HCT116 (cell line): ENCODE data around the gene CCDC80. TPM values are rescaled to one million over a fixed set of nuclear protein-coding genes. Genes with fewer than 3 reads are reported as not detected.
A peak's percentile ranks its signal among the peaks of the same experiment; 100 is the strongest.

Source experiments
- ATAC-seq: fragments of 200-7000 bp; cut with Tn5 transposase; 2 replicates; pipeline ENCODE4 v1.9.1; 2020; ENCODE audit warnings: mild to moderate bottlenecking, moderate library complexity
- BruUV-seq: library from RNA; stranded (reverse); fragments of 400-500 nt; replicated peaks from 2 replicates; lab custom pipeline; 2021; lab: Mats Ljungman, UMichigan
- CTCF ChIA-PET: fragments of 300-600 bp; sonication (Branson Sonifier 250); formaldehyde crosslinking; loops from one replicate; lab custom pipeline; 2021; ENCODE audit warnings: antibody characterized with exemption; lab: Charles Lee
- POLR2A ChIA-PET: fragments of 300-600, 350-600 bp; sonication (Branson Sonifier 250); formaldehyde crosslinking; loops from one replicate; lab custom pipeline; 2021; ENCODE audit warnings: antibody characterized with exemption; lab: Charles Lee
- RAD21 ChIA-PET, 2 experiments: fragments of 300-600 bp; sonication (Branson Sonifier 250); formaldehyde crosslinking; loops; one replicate each; lab custom pipeline; 2023; ENCODE audit warnings: low total read pairs in 2 of 2; ENCODE audit not compliant: uncharacterized antibody in 2 of 2, unreplicated experiment in 2 of 2, low non-redundant PET in 1 of 2; lab: Charles Lee
- DNase-seq: peaks from one replicate; pipeline ENCODE4 v3.0.0-alpha.2; 2010; ENCODE audit warnings: low read depth, low spot score
- H2AFZ ChIP-seq: fragments of 200-600 bp; shearing (Covaris generic), sonication (generic); 2 replicates; pipeline ENCODE4 v1.6.1; 2017; ENCODE audit warnings: low read depth, mixed run types, mixed read lengths, antibody characterized with exemption, low read length; ENCODE audit not compliant: poor library complexity, severe bottlenecking
- H3K27ac ChIP-seq: 2 replicates; pipeline ENCODE4 v1.5.1; 2012; ENCODE audit warnings: low read depth, low read length
- H3K27me3 ChIP-seq: fragments of 200-600 bp; sonication (generic); 2 replicates; pipeline ENCODE4 v1.6.1; 2016; ENCODE audit warnings: mixed run types, low read length, mixed read lengths; ENCODE audit not compliant: insufficient read depth
- H3K36me3 ChIP-seq, 2 experiments: fragments of 200-500 bp in 1 of 2; fragments of 200-600 bp in 1 of 2; sonication (Bioruptor generic) in 1 of 2; sonication (generic) in 1 of 2; 2 replicates each; pipeline versions ENCODE4 v1.5.1 to v1.6.1; 2014 to 2016; ENCODE audit warnings: low read length in 2 of 2, inconsistent platforms in 1 of 2, mixed read lengths in 1 of 2, mixed run types in 1 of 2; ENCODE audit not compliant: insufficient read depth in 2 of 2, control insufficient read depth in 1 of 2
- H3K4me1 ChIP-seq, 2 experiments: fragments of 200-600 bp in 1 of 2; sonication (generic) in 1 of 2; 2 replicates each; pipeline versions ENCODE4 v1.5.1 to v1.6.1; 2012 to 2017; ENCODE audit warnings: low read length in 2 of 2, inconsistent platforms in 1 of 2, mild to moderate bottlenecking in 1 of 2, mixed read lengths in 1 of 2, mixed run types in 1 of 2, moderate library complexity in 1 of 2; ENCODE audit not compliant: insufficient read depth in 2 of 2, control insufficient read depth in 1 of 2
- H3K4me2 ChIP-seq: fragments of 200-600 bp; sonication (generic); 2 replicates; pipeline ENCODE4 v1.6.1; 2017; ENCODE audit warnings: mixed run types, low read length, mixed read lengths
- H3K4me3 ChIP-seq, 2 experiments: fragments of 200-600 bp in 1 of 2; sonication (generic) in 1 of 2; replicated peaks in 1 of 2; 2 replicates each; pipeline ENCODE4 v1.5.1; 2011 to 2016; ENCODE audit warnings: low read length in 2 of 2, control low read depth in 1 of 2, low read depth in 1 of 2, mild to moderate bottlenecking in 1 of 2, mixed read lengths in 1 of 2, mixed run types in 1 of 2
- H3K79me2 ChIP-seq: fragments of 200-600 bp; sonication (generic); 2 replicates; pipeline ENCODE4 v1.6.1; 2017; ENCODE audit warnings: mild to moderate bottlenecking, mixed run types, low read length, moderate library complexity, mixed read lengths; ENCODE audit not compliant: insufficient read depth
- H3K9ac ChIP-seq: fragments of 200-600 bp; sonication (generic); 2 replicates; pipeline ENCODE4 v1.6.1; 2016; ENCODE audit warnings: low read length, mixed read lengths
- H3K9me2 ChIP-seq: fragments of 200-600 bp; sonication (generic), shearing (Covaris generic); 2 replicates; pipeline ENCODE4 v1.6.1; 2017; ENCODE audit warnings: mixed run types, mild to moderate bottlenecking, moderate library complexity; ENCODE audit not compliant: insufficient read depth
- H3K9me3 ChIP-seq, 2 experiments: fragments of 200-500 bp in 1 of 2; fragments of 200-600 bp in 1 of 2; sonication (Bioruptor generic) in 1 of 2; sonication (generic) in 1 of 2; 2 replicates each; pipeline ENCODE4 v1.6.1; 2014 to 2017; ENCODE audit warnings: low read length in 2 of 2, mixed read lengths in 2 of 2, inconsistent platforms in 1 of 2, low read depth in 1 of 2, mild to moderate bottlenecking in 1 of 2, mixed run types in 1 of 2, moderate library complexity in 1 of 2; ENCODE audit not compliant: control insufficient read depth in 1 of 2, insufficient read depth in 1 of 2
- H4K20me1 ChIP-seq: fragments of 200-600 bp; sonication (generic), shearing (Covaris generic); 2 replicates; pipeline ENCODE4 v1.6.1; 2017; ENCODE audit warnings: mixed run types, mild to moderate bottlenecking, moderate library complexity; ENCODE audit not compliant: insufficient read depth
- CBX3 ChIP-seq: IDR thresholded peaks from 2 replicates; pipeline ENCODE4 v1.6.1; 2012; ENCODE audit warnings: low read depth
- CEBPB ChIP-seq: IDR thresholded peaks from 2 replicates; pipeline ENCODE4 v1.6.1; 2012; ENCODE audit warnings: low read depth
- CTCF ChIP-seq, 3 experiments: fragments of 200-600 bp in 1 of 3; sonication (generic) in 1 of 3; IDR thresholded peaks in 2 of 3; conservative IDR thresholded peaks in 1 of 3; 2 replicates each; pipeline ENCODE4 v1.5.1; 2012 to 2017; ENCODE audit warnings: low read depth in 2 of 3, low read length in 2 of 3, antibody characterized with exemption in 1 of 3, borderline replicate concordance in 1 of 3, control low read depth in 1 of 3, mild to moderate bottlenecking in 1 of 3, mixed read lengths in 1 of 3, mixed run types in 1 of 3, moderate library complexity in 1 of 3; ENCODE audit not compliant: insufficient read depth in 1 of 3
- EGR1 ChIP-seq: IDR thresholded peaks from 2 replicates; pipeline ENCODE4 v1.6.1; 2012; ENCODE audit warnings: low read depth
- ELF1 ChIP-seq: IDR thresholded peaks from 2 replicates; pipeline ENCODE4 v1.6.1; 2012; ENCODE audit warnings: low read depth, borderline replicate concordance
- EZH2 ChIP-seq: fragments of 200-600 bp; sonication (generic); IDR thresholded peaks from 2 replicates; pipeline ENCODE4 v1.6.1; 2017; ENCODE audit warnings: antibody characterized with exemption, mixed run types
- EZH2phosphoT487 ChIP-seq: fragments of 200-600 bp; IDR thresholded peaks from 2 replicates; pipeline ENCODE4 v1.6.1; 2018; ENCODE audit warnings: antibody characterized with exemption, borderline replicate concordance
- FOSL1 ChIP-seq: IDR thresholded peaks from 2 replicates; pipeline ENCODE4 v1.6.1; 2012; ENCODE audit warnings: low read depth
- JUND ChIP-seq: IDR thresholded peaks from 2 replicates; pipeline ENCODE4 v1.6.1; 2012
- MAX ChIP-seq: IDR thresholded peaks from 2 replicates; pipeline ENCODE4 v1.6.1; 2012
- POLR2A ChIP-seq: IDR thresholded peaks from 2 replicates; pipeline ENCODE4 v1.7.0; 2011; ENCODE audit warnings: borderline replicate concordance; ENCODE audit not compliant: insufficient read depth, insufficient read length; ENCODE audit errors: extremely low read depth
- POLR2AphosphoS5 ChIP-seq: IDR thresholded peaks from 2 replicates; pipeline ENCODE4 v1.6.1; 2011; ENCODE audit warnings: mild to moderate bottlenecking, low read depth, low read length, moderate library complexity
- RAD21 ChIP-seq: IDR thresholded peaks from 2 replicates; pipeline ENCODE4 v1.6.1; 2012; ENCODE audit warnings: low read depth, mild to moderate bottlenecking
- SIN3A ChIP-seq: IDR thresholded peaks from 2 replicates; pipeline ENCODE4 v1.6.1; 2012; ENCODE audit warnings: low read depth
- SP1 ChIP-seq: IDR thresholded peaks from 2 replicates; pipeline ENCODE4 v1.6.1; 2012; ENCODE audit warnings: low read depth
- SRF ChIP-seq: IDR thresholded peaks from 2 replicates; pipeline ENCODE4 v1.6.1; 2012; ENCODE audit warnings: low read depth
- TCF7L2 ChIP-seq: IDR thresholded peaks from 2 replicates; pipeline ENCODE4 v1.7.0; 2011; ENCODE audit warnings: borderline replicate concordance, inconsistent platforms; ENCODE audit not compliant: insufficient read depth, insufficient read length; ENCODE audit errors: extremely low read depth
- YY1 ChIP-seq: IDR thresholded peaks from 2 replicates; pipeline ENCODE4 v1.6.1; 2011; ENCODE audit warnings: low read length, low read depth, moderate library complexity, mild to moderate bottlenecking; ENCODE audit not compliant: insufficient replicate concordance; ENCODE audit errors: extremely low read depth
- ZFX ChIP-seq: fragments of 450-650 bp; IDR thresholded peaks from 2 replicates; pipeline ENCODE4 v1.6.1; 2017
- ZNF274 ChIP-seq: fragments of 200-500 bp; sonication (Bioruptor generic); IDR thresholded peaks from 2 replicates; pipeline ENCODE4 v1.6.1; 2014; ENCODE audit warnings: mild to moderate bottlenecking, low read depth, low read length, inconsistent platforms
- intact Hi-C: fragments of 100-400 bp; cut with micrococcal nuclease; formaldehyde crosslinking; loops from 2 replicates; pipeline ENCODE4 v1.10.0; 2022
- total RNA-seq: library from RNA; stranded (reverse); gene quantifications from one replicate; pipeline ENCODE4 v1.2.1, GENCODE V29; 2021; ENCODE audit not compliant: unreplicated experiment

The CCDC80 gene
- total RNA-seq, 1 experiment from 2014 or later: 1.7 TPM

- peak overlapping the region; percentile 12; the same call in 1 of the 2 replicates for H3K9ac ChIP-seq
- CTCF ChIA-PET: interaction anchor here (0.8 to 1.6 kb wide), 4 partner anchors 12 to 383 kb away, joined by 3 to 5 read pairs (median 4); no protein-coding TSS in a partner anchor
- no peaks in the 10 kb centered on the region for H3K27me3 ChIP-seq
- H3K27ac ChIP-seq: no peak overlapping the region
- H3K79me2 ChIP-seq: no peaks in the 10 kb centered on the region
- H3K36me3 ChIP-seq: no peaks in the 10 kb centered on the region
- H2AFZ ChIP-seq: peak overlapping the region; percentile 65
- peaks cover 2 to 22% of the 10 kb centered on the region in 2 experiments; a peak in 3 of 4 replicates for H3K4me1 ChIP-seq
- H3K4me2 ChIP-seq: peak overlapping the region; percentile 63
- DNase-seq (peak; percentile 59), ATAC-seq (peak; percentile 96)
- no peaks in the 10 kb centered on the region for H3K9me2 ChIP-seq
- intact Hi-C loops: no loop called here
- H4K20me1 ChIP-seq: no peaks in the 10 kb centered on the region
- H3K9me3 ChIP-seq: no peaks in the 10 kb centered on the region
- RAD21 ChIA-PET: no interaction called here
- TF ChIP-seq CEBPB (no peak; the same call in 1 of the 2 replicates), YY1 (no peak), POLR2AphosphoS5 (peak; percentile 40; the same call in 1 of the 2 replicates), ZFX (no peak), POLR2A (no peak), SIN3A (peak; percentile 57; the same call in 1 of the 2 replicates), EZH2 (no peak), SP1 (peak; percentile 75), SRF (no peak), CBX3 (peak; percentile 61; the same call in 1 of the 2 replicates), JUND (peak; percentile 87), EGR1 (peak; percentile 73), TCF7L2 (no peak), EZH2phosphoT487 (no peak), RAD21 (no peak), MAX (peak; percentile 70), ELF1 (no peak; the same call in 1 of the 2 replicates), FOSL1 (peak; percentile 90), CTCF (IDR thresholded peaks at IDR 0.05 in 2 of 3, conservative IDR thresholded peaks at IDR 0.05 in 1 of 3; ENCODE audit: borderline replicate concordance in 1 of 3, insufficient read depth in 1 of 3, low read depth in 2 of 3, low read length in 2 of 3) (no peak), ZNF274 (no peak)
- POLR2A ChIA-PET: interaction anchor here (0.6 to 0.8 kb wide), 2 partner anchors 8 to 314 kb away, joined by 3 read pairs; partner anchors contain the start of gene GTPBP8
- BruUV-seq: no TSS peak
- peak overlapping the region; percentile 18 to 39 for H3K4me3 ChIP-seq
Measured at GRCh38 chr3:112676659-112677234, 35.8 kb upstream of the CCDC80 start.
